B cell (primary cell): Measurements from ENCODE around the gene ADGRD1. TPM values are rescaled to one million over a fixed set of nuclear protein-coding genes. Genes with fewer than 3 reads are reported as not detected.

Source experiments
- ATAC-seq: fragments of 200-7000 bp; cut with Tn5 transposase; one replicate; pipeline ENCODE4 v1.10.0; 2021; ENCODE audit warnings: low read depth, mild to moderate bottlenecking, moderate number of reproducible peaks, moderate library complexity
- CTCF ChIA-PET: fragments of 350-600 bp; sonication (Branson Sonifier 250); formaldehyde crosslinking; loops from one replicate; lab custom pipeline; 2021; ENCODE audit warnings: antibody characterized with exemption, inconsistent platforms; lab: Charles Lee
- POLR2A ChIA-PET: fragments of 350-600 bp; sonication (Branson Sonifier 250); formaldehyde crosslinking; loops from one replicate; lab custom pipeline; 2021; ENCODE audit warnings: antibody characterized with exemption; lab: Charles Lee
- DNase-seq: peaks from one replicate; pipeline ENCODE4 v3.0.0; 2013
- H2AFZ ChIP-seq: 2 replicates; pipeline ENCODE4 v1.6.1; 2012; ENCODE audit warnings: mild to moderate bottlenecking, low read depth, low read length; ENCODE audit not compliant: insufficient read depth, poor library complexity, severe bottlenecking
- H3K27ac ChIP-seq, 2 donors: 1 replicate in 1 of 2; 2 replicates in 1 of 2; pipeline ENCODE4 v1.5.1; 2012 to 2013; ENCODE audit warnings: low read length in 2 of 2, mild to moderate bottlenecking in 2 of 2, moderate library complexity in 1 of 2
- H3K27me3 ChIP-seq, 4 experiments: fragments of 200-600 bp in 1 of 4; sonication (generic) in 1 of 4; replicated peaks in 1 of 4; 1 replicate in 2 of 4; 2 replicates in 2 of 4; pipeline versions ENCODE4 v1.6.1 to v1.7.0; 2013 to 2016; ENCODE audit warnings: low read length in 3 of 4, mild to moderate bottlenecking in 2 of 4, mixed read lengths in 1 of 4, moderate library complexity in 1 of 4; ENCODE audit not compliant: insufficient read depth in 4 of 4, control insufficient read depth in 3 of 4; ENCODE audit errors: control extremely low read depth in 1 of 4
- H3K36me3 ChIP-seq, 2 experiments: replicated peaks in 1 of 2; 1 replicate in 1 of 2; 2 replicates in 1 of 2; pipeline versions ENCODE4 v1.6.1 to v1.7.1; 2013; ENCODE audit warnings: low read length in 1 of 2; ENCODE audit not compliant: insufficient read depth in 2 of 2, control insufficient read depth in 1 of 2; ENCODE audit errors: control extremely low read depth in 1 of 2, extremely low read depth in 1 of 2
- H3K4me1 ChIP-seq, 2 donors: fragments of 200-600 bp in 1 of 2; sonication (generic) in 1 of 2; 1 replicate in 1 of 2; 2 replicates in 1 of 2; pipeline versions ENCODE4 v1.5.1 to v1.6.1; 2013 to 2017; ENCODE audit warnings: low read length in 2 of 2; ENCODE audit not compliant: control insufficient read depth in 2 of 2, insufficient read depth in 2 of 2
- H3K4me2 ChIP-seq: replicated peaks from 2 replicates; pipeline ENCODE3; 2012; ENCODE audit warnings: mild to moderate bottlenecking, low read depth, low read length; ENCODE audit not compliant: poor library complexity, severe bottlenecking
- H3K4me3 ChIP-seq, 5 experiments: fragments of 200-600 bp in 1 of 5; sonication (generic) in 1 of 5; 1 replicate in 3 of 5; 2 replicates in 2 of 5; pipeline versions ENCODE4 v1.5.1 to v1.7.0; 2011 to 2016; ENCODE audit warnings: low read length in 4 of 5, mild to moderate bottlenecking in 4 of 5, low read depth in 2 of 5, control low read depth in 1 of 5, moderate library complexity in 1 of 5; ENCODE audit not compliant: insufficient read depth in 1 of 5; ENCODE audit errors: control extremely low read depth in 1 of 5, extremely low read depth in 1 of 5
- H3K79me2 ChIP-seq: fragments of 200-600 bp; sonication (generic); one replicate; pipeline ENCODE4 v1.6.0; 2016; ENCODE audit warnings: low read length; ENCODE audit not compliant: control insufficient read depth, insufficient read depth
- H3K9ac ChIP-seq: fragments of 200-600 bp; sonication (generic); 2 replicates; pipeline ENCODE4 v1.6.1; 2017; ENCODE audit warnings: mild to moderate bottlenecking, low read length, moderate library complexity
- H3K9me3 ChIP-seq, 3 donors: one replicate each; pipeline versions ENCODE4 v1.6.1 to v1.7.1; 2013; ENCODE audit warnings: low read length in 2 of 3; ENCODE audit not compliant: control insufficient read depth in 2 of 3, insufficient read depth in 1 of 3; ENCODE audit errors: control extremely low read depth in 1 of 3
- H4K20me1 ChIP-seq: 2 replicates; pipeline ENCODE4 v1.6.0; 2012; ENCODE audit warnings: mild to moderate bottlenecking, low read length; ENCODE audit not compliant: insufficient read depth, control insufficient read depth, poor library complexity, severe bottlenecking
- H3K27ac Mint-ChIP-seq: one replicate; pipeline ENCODE4 v1.8.0; 2021; ENCODE audit warnings: mixed read lengths
- H3K27me3 Mint-ChIP-seq: one replicate; pipeline ENCODE4 v1.8.0; 2021; ENCODE audit warnings: mixed read lengths
- H3K4me1 Mint-ChIP-seq: one replicate; pipeline ENCODE4 v1.8.0; 2021; ENCODE audit warnings: mixed read lengths
- H3K4me3 Mint-ChIP-seq: one replicate; pipeline ENCODE4 v1.8.0; 2021; ENCODE audit warnings: mixed read lengths
- H3K9me3 Mint-ChIP-seq: one replicate; pipeline ENCODE4 v1.8.0; 2022; ENCODE audit warnings: mixed read lengths; ENCODE audit not compliant: insufficient read depth
- CTCF ChIP-seq: fragments of 200-600 bp; IDR thresholded peaks from one replicate; pipeline ENCODE4 v1.8.0; 2022; ENCODE audit warnings: antibody characterized with exemption, mild to moderate bottlenecking
- EZH2 ChIP-seq: IDR thresholded peaks from 2 replicates; pipeline ENCODE4 v1.6.1; 2012; ENCODE audit warnings: borderline replicate concordance, low read depth, mild to moderate bottlenecking, moderate library complexity, low read length; ENCODE audit not compliant: insufficient read depth, poor library complexity, severe bottlenecking
- WGBS: methylation state at CpG from one replicate; pipeline ENCODE4 v1.1.5; 2013; ENCODE audit warnings: missing lambda C conversion rate; ENCODE audit not compliant: insufficient coverage; 5-methylcytosine and 5-hydroxymethylcytosine counted together
- intact Hi-C: fragments of 100-400 bp; cut with micrococcal nuclease; formaldehyde crosslinking; loops from one replicate; pipeline ENCODE4 v1.10.0; 2022
- polyA plus RNA-seq: library from polyadenylated mRNA; depleted of rRNA; stranded (reverse); fragments of >200 nt; gene quantifications from 2 replicates; pipeline ENCODE4 v1.2.3, GENCODE V29; 2012
- total RNA-seq, 2 donors: library from RNA; stranded (reverse); fragments of 120-200 nt in 1 of 2; gene quantifications; 1 replicate in 1 of 2; 2 replicates in 1 of 2; pipeline versions ENCODE4 v1.2.3 to v1.2.4, GENCODE V29; 2013 to 2022

Gene ADGRD1
- total and polyA plus RNA-seq, 2 donors (not counting 1 experiment from before 2014, with no cell fraction given) = 1.1 to 2.2 TPM

DNA sequence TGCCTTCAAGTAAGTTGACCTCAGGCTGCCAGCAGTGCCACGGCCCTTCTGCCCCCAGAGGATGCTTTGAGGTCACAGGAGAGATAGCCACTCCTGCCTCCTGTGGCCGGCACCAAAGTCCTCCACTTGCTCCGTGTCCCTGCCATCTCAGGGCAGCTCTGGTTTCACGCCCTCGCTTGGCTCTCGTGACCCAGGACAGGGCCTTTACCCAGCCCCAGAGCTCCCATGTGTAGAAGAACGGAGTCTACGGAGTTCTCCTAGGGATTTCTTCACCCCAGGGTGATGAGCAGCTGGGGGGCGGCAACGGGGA is 178.1 kb downstream of the ADGRD1 start:
- Mint-ChIP-seq H3K4me1 (no peaks in the 10 kb centered on the region), H3K27ac (no peak overlapping the region), H3K27me3 (no peaks in the 10 kb centered on the region), H3K9me3 (no peaks in the 10 kb centered on the region), H3K4me3 (no peak overlapping the region)
- H3K4me1 ChIP-seq = peaks cover 0 to 3% of the 10 kb centered on the region in 2 donors
- ChIA-PET CTCF (interaction anchor here (0.6 to 7.6 kb wide), 20 partner anchors 8 to 699 kb away, joined by 3 to 102 read pairs (median 5); no protein-coding TSS in a partner anchor), POLR2A (no interaction called here)
- no peak overlapping the region for H3K9ac ChIP-seq
- H2AFZ ChIP-seq = no peak overlapping the region
- DNase-seq = no peak
- WGBS = 88% methylated on average over 10 of the region's 10 CpGs
- no peak overlapping the region for H3K27ac ChIP-seq
- intact Hi-C loops = loop anchor here (1.0 kb wide), 1 partner anchor 260 kb away; no protein-coding TSS in a partner anchor
- no peak overlapping the region for H3K4me3 ChIP-seq
- H4K20me1 ChIP-seq = no peaks in the 10 kb centered on the region
- no peaks in the 10 kb centered on the region for H3K36me3 ChIP-seq
- no peak for ATAC-seq
- H3K9me3 ChIP-seq = peaks cover 0 to 3% (median 0%) of the 10 kb centered on the region in 3 donors
- no peak overlapping the region for H3K4me2 ChIP-seq
- H3K79me2 ChIP-seq = no peaks in the 10 kb centered on the region
- peaks cover 0 to 7% (median 0%) of the 10 kb centered on the region in 4 experiments for H3K27me3 ChIP-seq
- TF ChIP-seq EZH2 (no peak), CTCF (no peak)

DNA sequence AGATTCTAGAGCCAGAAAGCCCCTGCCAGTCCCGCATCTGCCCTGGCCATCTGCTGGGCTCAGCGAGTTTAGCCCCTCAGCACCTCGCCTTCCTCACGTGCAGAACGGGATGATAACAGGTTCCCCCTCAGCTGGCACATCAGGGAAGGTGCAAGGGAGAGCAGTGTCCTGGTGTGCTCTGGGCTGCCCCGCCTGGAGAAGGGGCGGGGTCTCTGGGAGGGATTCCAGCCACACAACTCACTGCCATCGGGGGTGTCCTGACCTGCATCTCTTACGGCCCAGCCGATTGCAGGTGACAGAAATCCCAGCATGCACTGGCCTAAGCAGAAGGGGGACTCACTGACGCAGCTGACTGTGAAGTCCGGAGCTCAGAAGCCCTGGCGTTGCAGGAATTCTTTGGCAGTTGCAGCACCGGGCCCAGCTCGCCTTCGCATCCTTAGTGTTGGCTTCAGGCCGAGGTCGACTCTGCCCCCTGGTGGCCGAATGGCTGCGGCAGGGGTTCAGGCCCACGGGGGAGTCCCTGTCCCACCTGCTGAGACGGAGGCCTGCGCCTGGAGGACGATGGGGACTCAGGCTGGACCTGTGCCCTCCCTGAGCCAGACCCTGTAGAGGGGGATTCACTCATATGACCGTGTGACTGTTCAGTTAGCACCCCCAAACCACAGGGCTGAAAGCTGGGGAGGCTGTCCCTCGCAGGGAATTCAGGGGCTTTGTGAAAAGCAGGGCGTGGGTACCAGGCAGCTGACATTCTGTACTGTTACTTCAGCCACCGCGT is 178.6 kb downstream of the ADGRD1 start:
- peak overlapping the region; percentile 40 for H3K4me2 ChIP-seq
- Mint-ChIP-seq H3K9me3 (no peaks in the 10 kb centered on the region), H3K4me3 (no peak overlapping the region), H3K27ac (peak overlapping the region; percentile 53), H3K27me3 (no peaks in the 10 kb centered on the region), H3K4me1 (no peaks in the 10 kb centered on the region)
- H3K36me3 ChIP-seq = no peaks in the 10 kb centered on the region
- intact Hi-C loops = loop anchor here (1.0 kb wide), 1 partner anchor 261 kb away; no protein-coding TSS in a partner anchor
- ATAC-seq (peak; percentile 68), DNase-seq (peak; percentile 80)
- H3K4me1 ChIP-seq = peaks cover 0 to 3% of the 10 kb centered on the region in 2 donors
- ChIA-PET POLR2A (no interaction called here), CTCF (interaction anchor here (0.6 to 7.6 kb wide), 21 partner anchors 9 to 698 kb away, joined by 3 to 102 read pairs (median 4); no protein-coding TSS in a partner anchor)
- WGBS = 44% methylated on average over 27 of the region's 29 CpGs
- H4K20me1 ChIP-seq = no peaks in the 10 kb centered on the region
- no peaks in the 10 kb centered on the region for H3K79me2 ChIP-seq
- TF ChIP-seq EZH2 = no peak
- peak; percentile 91 for TF ChIP-seq CTCF
- H3K9ac ChIP-seq = no peak overlapping the region
- H3K27ac ChIP-seq = no peak overlapping the region
- H3K9me3 ChIP-seq = peaks cover 0 to 3% (median 0%) of the 10 kb centered on the region in 3 donors
- H2AFZ ChIP-seq = peak overlapping the region; percentile 40
- no peak overlapping the region for H3K4me3 ChIP-seq
- peaks cover 0 to 7% (median 0%) of the 10 kb centered on the region in 4 experiments for H3K27me3 ChIP-seq
